ENCODE data around the gene FAM47E.

Gene FAM47E

GRCh38 chr4:76251441-76252270 is at the start of gene FAM47E:
Gene FAM47E, plus strand, starts transcription at chr4:76251721. Its CDS starts 26 bp downstream, at chr4:76251747.
- no peak for DNase-seq (ENCODE audit: low read depth)

GRCh38 chr4:76203541-76203940 is 48.0 kb upstream of the FAM47E start:
- no peak for DNase-seq (ENCODE audit: low read depth)

GRCh38 chr4:76204936-76205335 is 46.6 kb upstream of the FAM47E start:
- DNase-seq (ENCODE audit: low read depth): no peak

GRCh38 chr4:76205476-76205875 is 46.0 kb upstream of the FAM47E start:
- no peak for DNase-seq (ENCODE audit: low read depth)

GRCh38 chr4:76206222-76206942 is 45.1 kb upstream of the FAM47E start:
- no peak for DNase-seq (ENCODE audit: low read depth)

GRCh38 chr4:76207549-76207948 is 44.0 kb upstream of the FAM47E start:
- DNase-seq (ENCODE audit: low read depth): no peak

GRCh38 chr4:76208005-76208765 is 43.3 kb upstream of the FAM47E start:
- DNase-seq (ENCODE audit: low read depth): no peak

GRCh38 chr4:76209881-76210280 is 41.6 kb upstream of the FAM47E start:
- no peak for DNase-seq (ENCODE audit: low read depth)

- DNase-seq (ENCODE audit: low read depth): no peak
Measured at GRCh38 chr4:76210452-76210851, 41.1 kb upstream of the FAM47E start.

- DNase-seq (ENCODE audit: low read depth): no peak
Measured at GRCh38 chr4:76211769-76212708, 39.5 kb upstream of the FAM47E start.

GRCh38 chr4:76212851-76213414 is 38.6 kb upstream of the FAM47E start:
- no peak for DNase-seq (ENCODE audit: low read depth)

- peak; percentile 65 for DNase-seq (ENCODE audit: low read depth)
Measured at GRCh38 chr4:76213415-76214176, 37.9 kb upstream of the FAM47E start, which contains the start of gene SCARB2. Gene SCARB2, minus strand, starts transcription at chr4:76213824. Its CDS starts 281 bp downstream, at chr4:76213543.

GRCh38 chr4:76214177-76214675 is 37.3 kb upstream of the FAM47E start:
- no peak for DNase-seq (ENCODE audit: low read depth)

- DNase-seq (ENCODE audit: low read depth): no peak
Measured at GRCh38 chr4:76215077-76215476, 36.4 kb upstream of the FAM47E start.

- DNase-seq (ENCODE audit: low read depth): no peak
Measured at GRCh38 chr4:76216524-76216923, 35.0 kb upstream of the FAM47E start.

- DNase-seq (ENCODE audit: low read depth): no peak
Measured at GRCh38 chr4:76216975-76217814, 34.3 kb upstream of the FAM47E start.

- DNase-seq (ENCODE audit: low read depth): no peak
Measured at GRCh38 chr4:76219299-76220055, 32.0 kb upstream of the FAM47E start.

- DNase-seq (ENCODE audit: low read depth): no peak
Measured at GRCh38 chr4:76224171-76224570, 27.4 kb upstream of the FAM47E start.

Data from stimulated activated CD8-positive, alpha-beta memory T cell treated with anti-CD3 and anti-CD28 coated beads, Interleukin-12 subunit alpha, Interleukin-12 subunit beta, amount 100 ng/mL, for 4 hours (primary cell).